Stimulated activated CD4-positive, alpha-beta T cell treated with anti-CD3 and anti-CD28 coated beads, Interleukin-2, amount 100 ng/mL, for 4 hours (primary cell): ENCODE data around the gene ANKRD52.

Source experiments
- DNase-seq: peaks from one replicate; pipeline ENCODE4 v3.0.0-alpha.2; 2020; ENCODE audit warnings: low read depth

ANKRD52 gene

DNA sequence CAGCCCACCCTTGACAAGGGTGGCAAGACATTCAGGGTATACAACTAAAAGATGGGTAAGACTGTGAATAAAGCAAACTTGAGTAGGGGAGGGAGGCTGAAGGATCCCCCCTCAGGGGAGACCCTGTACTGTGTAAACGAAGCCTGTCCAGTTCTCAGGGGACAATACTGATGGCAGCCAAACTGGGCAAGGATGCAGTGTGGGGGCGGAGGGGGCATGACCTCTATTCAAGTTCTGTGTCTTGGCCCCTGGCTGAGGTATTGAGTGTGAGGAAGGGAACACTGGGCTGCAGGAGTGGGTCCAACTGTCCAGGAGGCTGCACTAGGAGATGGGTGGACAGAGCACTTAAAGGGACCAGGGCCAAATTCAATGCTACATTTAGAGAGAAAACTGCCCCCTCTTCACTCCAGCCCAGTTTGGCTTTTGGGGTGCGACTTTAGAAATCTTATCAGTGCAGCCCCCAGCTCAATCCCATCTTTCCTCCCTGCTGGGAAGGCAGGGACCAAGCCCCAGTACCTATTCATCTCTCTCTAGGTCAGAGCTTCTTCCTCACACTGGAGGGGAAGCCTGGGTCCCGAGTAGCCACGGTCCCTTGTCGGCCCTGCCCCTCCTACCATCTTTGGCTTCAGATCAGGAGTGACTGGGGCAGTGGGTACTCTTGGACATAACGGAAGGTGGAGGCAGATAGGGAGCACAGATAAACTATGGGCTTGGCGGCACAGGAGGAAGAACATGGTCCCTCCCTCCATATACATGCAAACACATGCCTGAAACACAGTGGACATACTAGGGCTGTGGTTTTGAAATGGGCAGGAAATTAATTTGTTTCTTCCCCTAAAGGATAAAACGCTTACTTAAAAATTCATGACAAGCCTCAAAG, 16.5 kb downstream of the ANKRD52 start:
- no peak for DNase-seq

DNA sequence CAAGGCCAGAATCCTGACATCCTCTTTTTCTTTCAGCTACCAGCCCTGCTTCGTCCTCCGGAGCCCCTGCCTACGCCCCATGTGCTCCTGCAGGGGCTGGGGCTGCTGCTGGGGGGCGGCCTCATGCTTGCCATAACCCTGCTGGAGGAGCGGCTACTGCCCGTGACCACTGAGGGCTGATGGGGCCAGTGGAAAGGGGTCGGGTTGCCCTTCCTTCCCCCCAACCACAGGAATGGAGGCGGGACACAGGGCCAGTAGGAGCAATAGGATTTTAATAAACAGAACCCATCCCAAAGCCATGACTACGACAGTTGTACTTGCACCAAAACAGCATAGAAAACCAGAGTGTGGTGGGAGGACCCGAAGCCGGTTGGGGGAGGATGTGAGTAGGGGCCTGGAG, 20.6 kb downstream of the ANKRD52 start:
- DNase-seq = no peak

DNA sequence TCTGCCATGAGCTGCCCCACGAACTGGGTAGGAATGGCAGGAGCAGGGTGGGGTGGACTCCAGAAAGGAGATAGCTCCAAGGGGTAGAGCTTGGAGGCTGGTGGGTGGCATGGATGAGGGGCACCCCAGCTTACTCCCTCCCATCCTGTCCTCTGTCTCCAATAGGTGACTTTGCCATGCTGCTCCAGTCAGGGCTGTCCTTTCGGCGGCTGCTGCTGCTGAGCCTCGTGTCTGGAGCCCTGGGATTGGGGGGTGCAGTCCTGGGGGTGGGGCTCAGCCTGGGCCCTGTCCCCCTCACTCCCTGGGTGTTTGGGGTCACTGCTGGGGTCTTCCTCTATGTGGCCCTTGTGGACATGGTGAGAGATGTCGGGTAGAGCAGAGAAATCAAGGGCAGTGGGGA, 21.2 kb downstream of the ANKRD52 start:
- no peak for DNase-seq

DNA sequence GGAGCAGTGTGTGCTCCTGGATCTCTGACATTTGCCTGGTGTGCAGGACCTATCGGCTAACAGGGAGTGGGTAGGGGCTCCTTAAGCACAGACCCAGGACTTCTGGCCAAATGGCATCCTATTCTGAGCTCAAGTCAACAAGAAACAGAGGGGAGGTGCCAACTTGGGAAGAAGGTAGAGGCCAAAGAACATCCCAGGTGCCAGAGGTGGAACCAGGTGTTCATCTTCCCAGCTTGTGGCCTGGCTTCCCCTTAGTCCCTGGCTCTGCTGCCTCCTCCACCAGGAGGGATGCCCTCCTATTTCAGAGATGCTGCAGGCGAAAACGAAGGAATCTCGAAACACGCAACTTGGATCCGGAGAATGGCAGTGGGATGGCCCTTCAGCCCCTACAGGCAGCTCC, 22.1 kb downstream of the ANKRD52 start:
- no peak for DNase-seq

DNA sequence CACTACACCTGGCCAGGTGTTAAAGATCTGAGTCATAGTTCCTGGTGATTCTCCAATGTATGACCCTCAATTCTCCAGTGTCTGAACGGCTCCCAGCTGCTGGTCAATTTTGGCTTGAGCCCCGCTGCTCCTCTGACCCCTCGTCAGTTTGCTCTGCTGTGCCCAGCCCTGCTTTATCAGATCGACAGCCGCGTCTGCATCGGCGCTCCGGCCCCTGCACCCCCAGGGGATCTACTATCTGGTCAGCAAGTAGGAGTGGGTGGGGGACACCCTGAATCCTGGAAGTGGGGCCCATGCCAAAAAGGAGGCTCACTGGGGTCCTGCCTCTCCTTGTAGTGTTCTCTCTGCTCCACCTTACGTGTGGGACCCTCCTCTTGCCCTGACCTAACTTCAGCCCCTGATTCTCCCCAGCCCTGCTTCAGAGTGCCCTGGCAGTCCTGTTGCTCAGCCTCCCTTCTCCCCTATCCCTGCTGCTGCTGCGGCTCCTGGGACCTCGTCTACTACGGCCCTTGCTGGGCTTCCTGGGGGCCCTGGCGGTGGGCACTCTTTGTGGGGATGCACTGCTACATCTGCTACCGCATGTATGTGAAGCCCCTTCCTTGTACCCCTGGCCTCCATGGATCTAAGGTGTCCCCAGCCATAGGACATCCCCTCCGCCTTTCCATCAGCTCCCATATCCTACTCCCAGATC, 23.3 kb downstream of the ANKRD52 start:
- no peak for DNase-seq

DNA sequence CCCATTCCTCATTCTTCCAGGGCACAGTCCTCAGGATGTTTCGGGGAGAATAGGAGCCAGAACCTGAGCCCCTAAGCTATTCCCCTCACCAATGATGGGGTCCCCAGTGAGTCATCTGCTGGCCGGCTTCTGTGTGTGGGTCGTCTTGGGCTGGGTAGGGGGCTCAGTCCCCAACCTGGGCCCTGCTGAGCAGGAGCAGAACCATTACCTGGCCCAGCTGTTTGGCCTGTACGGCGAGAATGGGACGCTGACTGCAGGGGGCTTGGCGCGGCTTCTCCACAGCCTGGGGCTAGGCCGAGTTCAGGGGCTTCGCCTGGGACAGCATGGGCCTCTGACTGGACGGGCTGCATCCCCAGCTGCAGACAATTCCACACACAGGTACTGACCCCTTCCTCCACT, 27.0 kb downstream of the ANKRD52 start:
- no peak for DNase-seq

DNA sequence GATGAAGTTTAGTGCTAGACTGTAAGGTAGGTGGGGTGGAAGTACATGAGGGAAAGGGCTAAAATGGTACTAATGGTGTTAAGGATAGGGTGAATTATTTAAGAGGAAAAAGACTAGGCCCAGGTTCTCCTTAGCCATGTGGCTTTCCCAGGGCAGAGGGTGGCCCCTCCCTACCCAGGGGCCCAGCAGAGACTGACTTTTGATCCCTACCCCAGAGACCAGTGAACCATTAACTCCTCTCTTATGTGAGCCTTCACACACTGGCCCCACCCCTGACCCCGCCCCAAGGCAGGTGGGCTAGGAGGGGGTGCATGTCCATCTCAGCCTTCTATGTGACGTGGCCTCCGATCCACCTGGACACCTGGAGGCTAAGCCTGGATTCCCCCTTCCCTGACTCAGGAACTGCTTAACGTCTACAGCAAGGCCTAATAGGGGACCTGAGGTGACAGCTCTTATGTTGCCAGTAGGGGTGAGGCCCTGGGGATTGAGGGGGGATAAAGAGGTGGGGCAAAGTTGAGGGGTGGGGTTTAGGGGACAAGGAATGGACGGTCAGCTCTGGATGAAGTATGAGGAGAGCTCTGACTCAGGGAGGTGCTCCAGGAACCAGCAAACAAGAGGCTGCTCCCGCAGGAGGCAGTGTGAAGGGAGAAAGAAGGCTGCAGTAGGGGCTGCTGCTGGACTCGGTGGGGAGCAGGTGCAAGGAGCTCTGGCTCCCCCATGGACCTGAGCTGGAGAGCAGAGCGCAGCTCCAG, 27.6 kb downstream of the ANKRD52 start:
- no peak for DNase-seq

DNA sequence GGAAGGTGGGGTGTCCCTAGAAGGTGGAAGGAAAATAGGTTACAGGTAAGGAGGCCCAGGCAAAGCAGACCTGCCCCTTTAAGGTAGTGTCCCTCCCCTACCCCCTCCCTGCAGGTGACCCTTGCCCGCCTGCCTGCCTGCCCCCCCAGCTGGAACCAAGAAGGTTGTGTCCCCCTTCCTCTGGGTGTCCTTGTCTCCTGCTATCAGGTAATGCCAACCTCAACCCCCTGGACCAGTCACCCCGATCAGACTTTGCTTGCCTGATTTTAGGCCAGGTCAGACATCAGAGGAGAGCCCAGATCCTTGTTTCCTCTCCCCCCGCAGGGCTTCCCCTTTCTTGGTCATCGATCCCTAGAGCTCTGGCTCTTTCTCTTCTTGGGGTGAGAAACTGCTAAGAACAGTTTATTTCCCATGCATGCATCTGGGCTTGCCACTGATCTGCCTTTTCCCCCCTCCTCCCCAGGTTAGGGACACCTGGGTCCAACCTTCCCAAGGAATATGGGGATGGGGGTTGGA, 28.2 kb downstream of the ANKRD52 start, which contains the start of gene SLC39A5:
TSS of gene SLC39A5 (plus strand) at position 136 of the 516 bp plus-strand sequence. CDS start 1,224 bp downstream, outside the sequence.
- no peak for DNase-seq

DNA sequence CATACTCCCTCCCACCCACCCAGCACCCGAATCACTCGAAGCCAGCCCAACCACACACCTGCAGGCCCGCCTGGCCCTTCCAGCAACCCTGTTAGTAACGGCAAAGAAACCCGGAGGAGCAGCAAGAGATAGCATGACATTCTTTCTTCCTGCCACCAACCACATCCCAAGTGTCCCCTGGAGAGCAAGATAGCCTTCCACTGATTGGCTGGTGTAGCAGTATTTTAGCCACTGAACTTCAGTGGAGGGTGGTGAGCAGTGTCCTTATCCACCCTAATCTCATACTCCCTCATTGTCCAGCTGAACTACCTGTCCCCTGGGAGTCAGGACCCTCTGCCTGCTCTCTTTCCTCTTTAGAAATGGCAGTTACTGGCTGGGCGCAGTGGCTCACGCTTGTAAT, 29.1 kb downstream of the ANKRD52 start:
- DNase-seq = no peak

DNA sequence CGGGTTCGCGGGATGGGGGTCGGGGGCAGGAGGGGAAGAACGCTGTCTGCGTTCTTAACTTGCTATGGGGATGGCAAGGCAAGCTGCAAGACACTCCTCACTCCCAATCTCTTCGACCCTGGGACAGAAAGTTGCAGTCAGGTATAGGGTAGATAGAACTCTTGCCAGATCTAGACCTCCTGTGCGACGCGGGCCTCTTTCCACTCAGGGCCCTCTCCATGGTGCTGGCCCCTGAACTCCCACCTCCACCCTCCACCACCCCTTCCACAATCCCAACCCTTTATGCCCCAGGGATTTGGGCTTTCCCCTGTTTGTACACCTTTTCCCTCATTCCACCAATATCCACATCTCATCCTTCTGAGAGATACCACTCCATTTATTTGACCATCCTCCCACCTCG, 33.2 kb downstream of the ANKRD52 start:
- no peak for DNase-seq

DNA sequence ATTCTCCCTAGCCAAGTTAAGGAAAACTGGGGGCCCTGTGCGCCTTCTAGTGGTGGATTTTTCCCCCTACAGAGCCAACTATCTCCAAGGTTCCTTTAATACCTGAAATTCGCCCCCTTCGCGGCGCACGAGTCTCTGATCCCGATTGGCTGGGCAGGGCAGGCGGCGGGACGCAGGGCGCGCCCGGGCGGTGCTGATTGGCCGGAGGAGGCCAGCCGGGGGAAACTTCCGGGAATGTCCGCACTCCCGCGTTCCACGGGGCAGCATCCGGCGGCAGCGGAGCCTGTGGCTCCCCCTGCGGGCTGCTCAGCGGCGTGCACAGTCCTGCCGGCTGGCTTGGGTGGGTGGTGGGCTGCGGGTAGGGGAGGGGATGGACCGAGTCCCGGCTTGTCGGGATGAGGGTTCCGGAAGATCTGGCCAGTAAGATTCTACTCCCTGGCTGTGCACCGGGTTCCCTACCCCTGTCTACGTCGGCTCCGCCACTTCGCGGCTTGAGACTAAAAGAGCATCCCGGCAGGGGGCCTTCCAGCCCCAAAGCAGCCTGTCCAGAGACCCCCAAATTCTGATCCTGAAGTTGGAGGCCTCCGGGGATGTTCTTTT, 34.0 kb downstream of the ANKRD52 start, which contains the start of gene NABP2:
TSS of gene NABP2 (plus strand) at position 241 of the 600 bp plus-strand sequence. CDS start 515 bp downstream, outside the sequence.
- peak; percentile 85 for DNase-seq

DNA sequence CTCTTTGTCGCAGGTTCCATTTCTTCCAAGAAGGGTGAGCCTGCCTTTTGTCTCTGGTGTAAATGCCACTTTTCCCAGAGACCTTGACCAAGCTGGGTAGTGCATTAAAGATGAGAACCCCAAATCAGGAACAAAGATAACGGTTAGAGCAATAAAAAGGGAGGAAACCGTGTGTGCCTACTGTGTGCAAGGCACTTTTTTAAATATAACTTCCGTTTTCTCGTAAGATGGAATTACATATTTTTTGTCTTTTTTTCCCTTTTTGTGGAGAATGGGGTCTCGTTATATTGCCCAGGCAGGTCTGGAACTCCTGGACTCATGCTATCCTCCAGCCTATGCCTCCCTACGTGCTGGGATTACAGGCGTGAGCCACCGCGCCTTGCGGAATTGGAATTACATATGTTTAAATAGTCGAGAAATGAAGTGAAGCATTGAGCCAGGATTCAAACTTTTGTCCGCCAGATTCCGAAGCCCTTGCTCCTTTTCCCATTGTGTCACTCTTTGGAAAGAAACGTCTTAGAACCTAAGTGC, 34.5 kb downstream of the ANKRD52 start:
- no peak for DNase-seq

DNA sequence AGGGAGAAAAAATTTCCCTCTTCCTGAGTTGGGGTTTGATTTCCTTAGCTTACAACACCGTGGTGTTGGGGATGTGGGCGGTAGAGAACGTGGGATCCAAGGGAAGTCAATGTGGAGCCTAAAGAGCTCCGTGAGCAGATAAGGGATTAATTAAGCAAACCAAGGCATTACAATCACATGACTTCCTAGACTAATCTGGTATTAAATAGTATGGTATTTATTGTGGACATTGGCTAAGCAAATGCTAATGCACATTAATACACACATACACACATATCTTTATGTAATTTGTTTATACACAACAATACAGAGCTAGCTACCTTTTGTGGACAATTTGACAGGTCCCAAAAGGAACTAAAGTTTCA, 35.7 kb downstream of the ANKRD52 start:
- no peak for DNase-seq

DNA sequence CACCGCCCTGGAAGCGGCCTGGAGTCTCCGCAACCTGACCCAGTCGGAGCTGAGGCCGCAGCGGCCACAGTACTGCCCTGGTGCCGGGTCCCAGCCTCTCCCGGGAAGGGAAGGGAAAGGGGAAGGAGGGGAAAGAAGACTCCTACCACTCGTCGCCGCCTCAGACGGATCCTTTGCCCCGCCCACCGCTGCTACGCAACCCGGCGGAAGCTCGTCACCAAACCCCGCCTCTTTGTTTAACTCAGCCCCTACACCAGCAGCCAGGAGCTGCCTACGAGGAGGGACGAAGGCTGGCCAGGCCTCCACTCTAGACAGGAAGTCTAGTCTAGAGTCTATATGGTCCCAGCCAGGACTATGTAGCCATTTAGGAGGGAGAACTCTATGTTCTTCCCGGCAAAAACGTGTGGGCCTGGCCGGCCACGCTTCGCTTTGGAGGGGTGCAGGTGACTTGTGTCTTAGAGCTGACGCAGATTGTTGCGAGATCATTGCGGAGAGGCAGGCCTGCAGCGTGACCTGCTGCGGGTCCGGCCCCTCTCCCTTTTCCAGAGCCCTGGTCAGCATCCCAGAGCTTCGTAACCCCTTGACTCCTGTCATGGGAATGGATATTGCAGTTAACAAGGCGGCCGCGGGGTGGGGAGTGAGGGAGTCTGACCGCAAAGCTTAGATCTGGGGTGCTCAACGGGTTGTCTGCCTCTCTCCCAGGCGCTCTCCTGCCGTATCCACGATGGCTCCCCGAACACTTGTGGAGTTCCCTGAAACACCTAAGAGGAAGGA, 36.2 kb downstream of the ANKRD52 start, which contains the start of gene RNF41:
TSS of gene RNF41 (minus strand) at position 166 of the 774 bp plus-strand sequence. CDS start 7,875 bp downstream, outside the sequence.
- peak; percentile 86 for DNase-seq

DNA sequence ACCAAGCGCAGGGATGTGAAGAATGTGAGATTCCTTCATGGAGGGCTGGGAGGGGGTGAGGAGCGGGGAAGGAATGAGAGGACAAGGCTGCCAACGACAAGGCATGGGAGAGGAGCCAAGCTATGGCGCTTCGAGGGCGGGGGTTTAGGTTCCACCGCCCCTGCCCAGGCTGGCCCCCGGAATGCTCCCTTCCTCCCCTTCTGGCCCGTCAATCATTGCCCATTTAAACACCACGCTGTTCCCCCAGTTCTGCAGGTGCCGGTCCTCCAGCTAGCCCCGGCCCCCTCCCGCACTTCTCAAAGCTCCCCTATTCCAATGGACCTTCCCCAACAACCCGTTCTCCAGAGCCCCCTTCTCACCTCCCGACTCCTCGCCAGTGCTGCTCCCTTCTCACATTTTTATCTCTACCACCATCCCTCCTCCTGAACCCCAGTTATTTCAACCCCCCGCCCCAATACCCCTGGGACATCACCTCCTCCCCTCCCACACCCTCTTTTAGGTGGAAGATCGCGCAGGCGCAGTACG, 36.9 kb downstream of the ANKRD52 start:
- no peak for DNase-seq

DNA sequence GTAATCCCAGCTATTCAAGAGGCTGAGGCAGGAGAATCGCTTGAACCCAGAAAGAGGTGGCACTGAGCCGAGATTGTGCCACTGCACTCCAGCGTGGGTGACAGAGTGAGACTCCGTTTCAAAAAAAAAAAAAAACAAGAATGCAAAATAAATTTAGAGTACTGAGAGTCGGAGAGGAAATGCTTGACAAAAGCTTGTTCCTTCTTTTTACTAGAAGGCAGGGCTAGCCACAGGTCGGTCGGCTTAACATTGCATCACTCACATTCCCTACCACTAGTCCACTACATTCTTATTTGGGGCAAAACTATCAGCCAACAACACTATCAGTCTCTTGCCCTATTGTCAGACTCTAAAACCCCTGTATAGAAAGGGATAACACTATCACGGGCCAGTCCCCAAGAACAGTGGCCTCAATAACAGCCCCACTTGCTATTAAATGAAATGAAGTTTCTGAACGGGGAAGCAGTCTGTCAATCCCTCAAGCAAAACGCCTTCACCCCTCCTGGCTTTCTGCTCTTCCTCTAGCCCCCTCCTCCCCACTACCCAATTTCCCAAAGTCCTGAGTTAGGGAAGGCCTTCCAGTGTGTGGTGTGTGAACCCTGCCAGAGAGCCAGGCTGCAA, 37.5 kb downstream of the ANKRD52 start:
- DNase-seq = no peak

DNA sequence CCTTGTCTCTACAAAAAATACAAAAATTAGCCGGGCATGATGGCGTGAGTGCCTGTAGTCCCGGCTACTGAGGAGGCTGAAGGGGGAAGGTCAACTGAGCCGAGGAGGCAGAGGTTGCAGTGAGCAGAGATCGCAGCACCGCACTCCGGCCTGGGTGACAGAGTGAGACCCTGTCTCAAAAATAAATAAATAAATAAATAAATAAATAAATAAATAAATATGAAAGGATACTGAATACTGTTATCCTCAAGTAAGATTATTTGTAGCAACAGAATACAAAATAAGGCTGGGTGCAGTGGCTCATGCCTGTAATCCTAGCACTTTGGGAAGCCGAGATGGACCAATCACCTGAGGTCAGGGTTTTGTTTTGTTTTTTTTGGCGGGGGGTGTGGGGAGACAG, 38.3 kb downstream of the ANKRD52 start:
- DNase-seq = no peak

DNA sequence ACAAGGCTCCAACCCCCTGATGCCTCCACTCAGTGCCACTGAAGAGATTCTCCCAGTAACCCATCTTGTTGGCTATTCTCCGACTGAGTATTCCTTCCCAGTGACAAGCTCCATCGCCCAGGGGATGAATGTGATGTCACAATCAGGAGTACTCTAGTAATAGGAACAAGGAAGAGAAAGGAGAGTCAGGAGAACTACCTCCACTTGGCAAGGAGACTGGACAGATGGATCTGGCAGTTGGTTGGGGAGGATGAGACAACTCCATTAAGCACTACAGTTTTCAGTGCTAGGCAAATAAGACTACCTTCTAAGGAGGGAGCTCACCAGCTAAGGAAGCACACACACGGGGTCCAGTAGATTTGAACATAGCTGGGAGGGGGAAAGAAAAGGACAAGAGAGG, 41.7 kb downstream of the ANKRD52 start:
- DNase-seq = no peak

DNA sequence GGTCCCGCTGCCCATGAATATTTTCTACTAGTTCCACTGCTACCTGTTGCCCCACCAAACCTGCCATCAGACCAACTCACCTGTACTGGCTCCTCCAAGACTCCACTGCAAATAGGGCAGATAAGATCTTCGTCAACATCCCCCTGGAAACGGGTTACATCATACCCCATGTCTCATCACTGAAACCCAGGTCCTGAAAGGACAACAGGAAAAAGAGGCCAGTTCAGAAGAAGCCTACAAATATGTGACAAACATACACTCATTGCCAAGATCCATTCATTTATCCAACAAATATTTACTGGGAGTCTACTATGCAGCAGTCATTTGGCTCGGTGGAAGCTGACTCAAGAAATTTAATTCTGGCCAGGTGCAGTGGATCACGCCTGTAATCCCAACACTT, 44.3 kb downstream of the ANKRD52 start:
- no peak for DNase-seq

DNA sequence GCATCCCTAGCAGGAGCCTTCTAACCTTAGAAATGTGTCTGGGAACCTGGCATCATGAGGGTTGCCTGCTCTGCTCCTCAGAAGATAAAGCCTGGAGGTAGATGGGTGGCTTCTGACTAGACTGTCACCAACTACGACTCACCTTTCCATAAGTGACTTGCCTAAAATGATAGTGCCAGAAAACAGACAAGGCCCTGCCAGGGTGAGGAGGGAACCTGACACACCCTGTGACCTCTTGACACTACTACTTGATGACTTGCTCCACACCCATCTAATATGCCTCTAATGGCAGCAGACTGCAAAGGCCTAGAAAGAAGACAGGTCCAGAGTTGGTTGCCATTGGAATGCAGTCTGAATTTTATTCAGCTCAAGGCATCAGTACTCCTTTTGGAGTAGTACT, 45.8 kb downstream of the ANKRD52 start:
- no peak for DNase-seq
